HG02623 (cell line): ENCODE measurements around the gene CENPP.

Source experiments
- ATAC-seq: cut with Tn5 transposase; IDR thresholded peaks from one replicate; pipeline ENCODE4 v1.9.1; 2021; ENCODE audit warnings: moderate library complexity; ENCODE audit not compliant: unreplicated experiment

Gene CENPP

GRCh38 chr9:92325269-92325990 lies at the start of gene CENPP, which contains the start of gene NOL8:
CENPP (plus strand) TSS chr9:92325953.
NOL8 (minus strand) TSS chr9:92325350; CDS start chr9:92324161, 1,189 bp downstream.
- peak; percentile 92 for ATAC-seq

GRCh38 chr9:92276331-92277032 lies 49.3 kb upstream of the CENPP start:
- ATAC-seq: no peak

GRCh38 chr9:92278110-92278509 lies 47.6 kb upstream of the CENPP start:
- no peak for ATAC-seq

- no peak for ATAC-seq
These were observed 46.5 kb upstream of the CENPP start for GRCh38 chr9:92279302-92279701.

- ATAC-seq: no peak
These were observed 35.9 kb upstream of the CENPP start for GRCh38 chr9:92289708-92290390.

- ATAC-seq: no peak
These were observed 34.8 kb upstream of the CENPP start for GRCh38 chr9:92290785-92291429.

- no peak for ATAC-seq
These were observed 34.2 kb upstream of the CENPP start for GRCh38 chr9:92291577-92291976.

GRCh38 chr9:92292338-92293074 lies 33.2 kb upstream of the CENPP start:
- ATAC-seq: no peak

GRCh38 chr9:92293075-92293354 lies 32.7 kb upstream of the CENPP start:
- no peak for ATAC-seq

GRCh38 chr9:92293452-92294296 lies 32.1 kb upstream of the CENPP start, which contains the start of gene IARS1:
IARS1 (minus strand) TSS chr9:92293697; CDS start chr9:92289419, 4,278 bp downstream.
- peak; percentile 95 for ATAC-seq

- no peak for ATAC-seq
These were observed 31.5 kb upstream of the CENPP start for GRCh38 chr9:92294297-92294676.

GRCh38 chr9:92295240-92295790 lies 30.4 kb upstream of the CENPP start:
- ATAC-seq: no peak

- ATAC-seq: no peak
These were observed 29.9 kb upstream of the CENPP start for GRCh38 chr9:92295827-92296258.

- ATAC-seq: no peak
These were observed 28.1 kb upstream of the CENPP start for GRCh38 chr9:92297611-92298010.

- ATAC-seq: no peak
These were observed 27.7 kb upstream of the CENPP start for GRCh38 chr9:92298036-92298435.

GRCh38 chr9:92299116-92299515 lies 26.6 kb upstream of the CENPP start:
- no peak for ATAC-seq

- no peak for ATAC-seq
These were observed 24.8 kb upstream of the CENPP start for GRCh38 chr9:92300936-92301335.

- ATAC-seq: no peak
These were observed 16.9 kb upstream of the CENPP start for GRCh38 chr9:92308893-92309292.

GRCh38 chr9:92310562-92310961 lies 15.2 kb upstream of the CENPP start:
- ATAC-seq: no peak
